K562 treated with DMSO at 1 percent for 12 hours (cell line): ENCODE data around the gene ERICH3. TPM values are rescaled to one million over a fixed set of nuclear protein-coding genes. Genes with fewer than 3 reads are reported as not detected.

Experiments
- total RNA-seq: library from RNA; unstranded; fragments of 300-600 nt; gene quantifications from 2 replicates; pipeline ENCODE4 v1.2.3, GENCODE V29; 2022; ENCODE audit not compliant: insufficient read depth

Gene ERICH3, protein sequence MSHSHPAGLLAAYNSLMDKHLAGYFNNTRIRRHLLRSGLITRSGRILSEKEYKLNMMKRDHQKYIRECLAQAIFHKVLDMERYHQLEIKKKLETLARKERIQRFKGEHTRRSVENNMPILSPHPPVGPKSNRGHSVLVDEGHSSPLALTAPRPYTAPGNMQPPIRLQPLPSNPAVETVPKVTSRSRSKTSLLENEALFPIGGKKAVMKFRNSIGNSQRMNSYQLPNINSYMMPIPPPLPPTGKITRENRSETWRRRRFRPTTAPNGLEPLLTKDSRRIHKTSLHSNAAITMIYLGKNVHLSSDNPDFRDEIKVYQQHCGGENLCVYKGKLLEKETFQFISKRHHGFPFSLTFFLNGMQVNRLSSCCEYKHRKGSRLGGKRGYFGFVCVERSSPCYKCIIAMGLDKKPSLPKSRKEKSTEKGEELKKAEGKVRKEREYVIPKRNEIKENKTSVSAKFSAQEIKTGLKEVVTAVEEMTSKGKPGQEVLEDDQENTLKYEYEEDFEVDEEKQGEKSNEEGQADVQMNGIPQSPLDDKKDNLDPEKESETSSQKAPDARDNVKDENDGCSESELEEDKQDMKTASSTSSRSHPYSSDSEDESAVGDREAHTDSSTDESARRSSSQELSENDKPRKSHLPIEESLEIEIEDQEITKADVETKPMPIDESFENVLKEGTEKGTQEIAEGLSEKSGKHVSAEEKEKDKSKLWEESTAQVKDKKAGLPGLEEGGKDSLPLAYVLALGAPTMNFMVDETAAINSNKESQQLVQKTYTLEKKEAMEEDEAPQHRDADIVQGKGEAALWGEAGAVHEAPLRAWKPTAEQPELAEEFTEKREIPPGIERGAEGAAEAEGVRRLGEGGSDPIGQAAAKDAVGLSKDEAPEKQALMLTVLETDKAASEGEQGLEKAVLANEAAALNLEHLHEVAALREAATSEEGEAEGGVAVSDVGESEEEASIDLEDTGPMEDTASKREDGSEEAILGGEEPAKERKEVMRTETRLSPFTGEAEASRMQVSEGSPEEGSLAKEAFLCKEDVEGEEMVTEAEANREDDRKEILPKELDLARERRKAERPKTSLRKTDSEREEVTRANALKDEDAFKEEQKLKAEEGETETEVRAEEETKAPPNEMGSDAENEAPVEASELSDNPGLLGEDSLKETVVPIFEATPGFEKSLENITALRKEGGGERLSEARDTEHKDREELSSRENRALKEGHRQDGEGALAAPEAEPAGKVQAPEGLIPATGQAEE (N-terminal part only)
- not detected in 2 replicates for total RNA-seq

DNA sequence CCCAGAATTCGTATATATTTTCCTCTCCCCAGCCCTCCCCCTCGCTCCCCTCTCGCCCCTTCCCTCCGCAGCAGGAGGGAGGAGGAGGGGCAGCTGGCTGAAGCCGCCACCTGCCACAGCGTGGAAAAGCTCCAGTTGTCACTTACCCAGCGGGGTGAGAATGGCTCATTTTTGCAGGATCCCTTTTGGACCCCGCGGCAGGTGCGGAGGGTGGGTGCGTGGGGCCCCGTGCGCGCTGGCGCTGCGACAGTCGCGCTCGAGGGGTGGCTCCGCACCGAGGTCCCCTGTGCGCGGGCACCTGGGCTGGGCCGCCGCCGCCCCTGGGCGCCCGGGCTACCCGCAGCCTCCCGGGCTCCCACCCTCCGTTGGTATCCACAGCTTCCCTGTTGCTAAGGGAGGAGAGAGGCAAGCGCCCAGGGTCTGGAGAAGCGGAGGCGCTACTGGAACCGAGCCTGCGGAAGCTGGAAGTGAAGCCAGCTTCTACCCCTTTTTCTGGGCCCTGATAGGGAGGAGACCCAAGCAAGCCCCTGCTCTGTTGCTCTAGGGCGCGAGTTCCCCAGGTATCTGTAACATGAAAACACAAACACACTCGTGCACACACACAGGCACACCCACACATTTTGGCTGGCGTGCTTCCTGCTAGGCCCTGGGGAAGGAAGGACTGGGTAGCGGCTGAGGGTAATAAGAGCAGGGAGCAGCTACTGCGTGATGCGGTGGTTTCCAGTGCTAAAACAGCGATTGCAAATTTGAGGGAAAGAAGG is at the start of gene ERICH3:
Gene ERICH3, minus strand, starts transcription at position 442 of the 761 bp plus-strand sequence. Its CDS starts 273 bp downstream, at position 169.

Other genes with a start within 250 kb of the ERICH3 start
- not detected in 2 replicates for gene LRRC53, start 161.2 kb downstream of the ERICH3 start, total RNA-seq
- 37.4 and 70.8 TPM in 2 replicates for gene CRYZ, start 59.3 kb upstream of the ERICH3 start, total RNA-seq
- 6.9 and 15.1 TPM in 2 replicates for gene TYW3, start 59.4 kb upstream of the ERICH3 start, total RNA-seq